ENCODE measurements around the gene RYR2. TPM values are rescaled to one million over a fixed set of nuclear protein-coding genes. Genes with fewer than 3 reads are reported as not detected.

RYR2 gene
- total RNA-seq, 4 donors from 2014 or later = 1.2 to 7.0 (median 2.5) TPM

DNA sequence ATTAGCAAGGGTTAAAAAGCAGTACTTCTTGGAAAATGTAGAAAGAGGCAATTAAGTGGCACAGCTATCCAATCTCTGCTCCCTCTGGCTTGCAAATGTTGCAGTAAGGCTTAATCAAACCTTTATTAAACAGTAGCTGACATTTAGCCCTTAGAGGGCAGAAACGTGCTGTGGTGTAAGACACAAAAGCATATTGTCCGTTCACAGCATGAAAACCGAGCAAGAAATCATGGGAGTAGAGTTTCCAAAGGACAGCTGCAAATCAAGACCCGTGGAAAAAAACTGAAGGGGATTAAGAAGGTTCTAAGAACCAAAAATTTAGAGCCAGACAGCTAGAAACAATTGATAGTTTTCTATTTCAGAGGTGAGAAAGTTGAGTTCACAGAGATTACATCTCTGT lies 835.6 kb downstream of the RYR2 start:
- in situ Hi-C loops (cut with MboI; ENCODE audit: low pct_ligation_motif_present in 1 of 4, low pct_unique_long_range_greater_than_20kb in 1 of 4, low sequenced_read_pairs in 3 of 4) = no loop called here
- 21 to 42% methylated on average over 4 of the region's 4 CpGs for WGBS, 2 donors (ENCODE audit: low coverage in 1 of 2)

DNA sequence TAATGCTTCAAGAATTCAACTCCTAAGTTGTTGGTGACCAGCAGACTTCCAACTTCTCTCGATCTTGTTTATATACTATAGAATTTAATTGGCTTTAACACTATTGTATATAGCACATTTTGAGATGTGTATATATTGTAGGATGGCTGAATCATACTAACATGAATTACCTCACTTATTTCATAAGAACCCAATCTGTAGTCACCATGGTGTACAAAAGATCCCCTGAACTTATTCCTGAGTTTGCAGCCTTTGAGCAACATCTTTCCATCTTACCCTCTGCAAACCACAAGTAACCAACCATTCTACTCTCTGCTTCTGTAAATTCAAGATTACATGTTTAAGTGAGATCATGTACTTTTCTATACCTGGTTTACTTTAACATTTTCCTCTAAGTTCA lies 836.4 kb downstream of the RYR2 start:
- in situ Hi-C loops (cut with MboI; ENCODE audit: low pct_ligation_motif_present in 1 of 4, low pct_unique_long_range_greater_than_20kb in 1 of 4, low sequenced_read_pairs in 3 of 4) = no loop called here
- no peak overlapping the region for H3K27ac ChIP-seq
- 60 to 86% methylated on average over 1 of the region's 1 CpG for WGBS, 2 donors (ENCODE audit: low coverage in 1 of 2)
- TF ChIP-seq POLR2A (IDR thresholded peaks at IDR 0.05) (no peak), POLR2AphosphoS5 (IDR thresholded peaks at IDR 0.05) (no peak), EP300 (IDR thresholded peaks at IDR 0.05; ENCODE audit: low read depth) (no peak)
- TF ChIP-seq, protein P1, sequence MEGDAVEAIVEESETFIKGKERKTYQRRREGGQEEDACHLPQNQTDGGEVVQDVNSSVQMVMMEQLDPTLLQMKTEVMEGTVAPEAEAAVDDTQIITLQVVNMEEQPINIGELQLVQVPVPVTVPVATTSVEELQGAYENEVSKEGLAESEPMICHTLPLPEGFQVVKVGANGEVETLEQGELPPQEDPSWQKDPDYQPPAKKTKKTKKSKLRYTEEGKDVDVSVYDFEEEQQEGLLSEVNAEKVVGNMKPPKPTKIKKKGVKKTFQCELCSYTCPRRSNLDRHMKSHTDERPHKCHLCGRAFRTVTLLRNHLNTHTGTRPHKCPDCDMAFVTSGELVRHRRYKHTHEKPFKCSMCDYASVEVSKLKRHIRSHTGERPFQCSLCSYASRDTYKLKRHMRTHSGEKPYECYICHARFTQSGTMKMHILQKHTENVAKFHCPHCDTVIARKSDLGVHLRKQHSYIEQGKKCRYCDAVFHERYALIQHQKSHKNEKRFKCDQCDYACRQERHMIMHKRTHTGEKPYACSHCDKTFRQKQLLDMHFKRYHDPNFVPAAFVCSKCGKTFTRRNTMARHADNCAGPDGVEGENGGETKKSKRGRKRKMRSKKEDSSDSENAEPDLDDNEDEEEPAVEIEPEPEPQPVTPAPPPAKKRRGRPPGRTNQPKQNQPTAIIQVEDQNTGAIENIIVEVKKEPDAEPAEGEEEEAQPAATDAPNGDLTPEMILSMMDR (IDR thresholded peaks at IDR 0.05) = no peak
- no peak overlapping the region for H3K4me3 ChIP-seq
- H3K36me3 ChIP-seq = no peaks in the 10 kb centered on the region
- no peak for DNase-seq
- no peaks in the 10 kb centered on the region for H3K9me3 ChIP-seq
- intact Hi-C loops (cut with DNase I; ENCODE audit: low total_unique reads) = no loop called here
- H3K27me3 ChIP-seq = no peaks in the 10 kb centered on the region
- H3K4me1 ChIP-seq = no peaks in the 10 kb centered on the region

More for the DNA sequence above, 835.6 kb downstream of the RYR2 start:
- intact Hi-C loops (cut with DNase I; ENCODE audit: low total_unique reads) = no loop called here
- H3K4me3 ChIP-seq = no peak overlapping the region
- H3K4me1 ChIP-seq = no peaks in the 10 kb centered on the region
- no peak overlapping the region for H3K27ac ChIP-seq
- H3K27me3 ChIP-seq = no peaks in the 10 kb centered on the region
- no peaks in the 10 kb centered on the region for H3K36me3 ChIP-seq
- no peaks in the 10 kb centered on the region for H3K9me3 ChIP-seq
- no peak for DNase-seq
- TF ChIP-seq POLR2A (IDR thresholded peaks at IDR 0.05) = no peak
- no peak for TF ChIP-seq POLR2AphosphoS5 (IDR thresholded peaks at IDR 0.05)
- TF ChIP-seq, protein P1 (IDR thresholded peaks at IDR 0.05) = no peak
- TF ChIP-seq EP300 (IDR thresholded peaks at IDR 0.05; ENCODE audit: low read depth) = no peak

- TF ChIP-seq, protein P1 (IDR thresholded peaks at IDR 0.05) = no peak
- TF ChIP-seq EP300 (IDR thresholded peaks at IDR 0.05; ENCODE audit: low read depth) (no peak), POLR2A (IDR thresholded peaks at IDR 0.05) (no peak), POLR2AphosphoS5 (IDR thresholded peaks at IDR 0.05) (no peak)
- Histone ChIP-seq H3K9me3 (no peaks in the 10 kb centered on the region), H3K36me3 (no peaks in the 10 kb centered on the region), H3K27ac (no peak overlapping the region), H3K4me1 (no peaks in the 10 kb centered on the region), H3K4me3 (no peak overlapping the region), H3K27me3 (no peaks in the 10 kb centered on the region)
- no peak for DNase-seq
- intact Hi-C loops (cut with DNase I; ENCODE audit: low total_unique reads) = no loop called here
- in situ Hi-C loops (cut with MboI; ENCODE audit: low pct_ligation_motif_present in 1 of 4, low pct_unique_long_range_greater_than_20kb in 1 of 4, low sequenced_read_pairs in 3 of 4) = no loop called here
Observed at GRCh38 chr1:237879195-237879594, 837.2 kb downstream of the RYR2 start.

Small RNA genes lying within 50 kb of the gene (small RNA-seq; reads per million reads assigned to genes)
- 0 reads per million in 4 donors for gene MIR4428
- gene RF00402 = 0 reads per million in 4 donors

Other genes with a start within 250 kb of the RYR2 start
- 10 to 100 TPM; 10.1 to 18.4 (median 12.6) TPM for gene MTR, start 246.9 kb upstream of the RYR2 start, total RNA-seq
- gene MT1HL1, start 37.7 kb upstream of the RYR2 start, total RNA-seq = not detected